Right lobe of liver (tissue), 6 donors: ENCODE results near the gene SLC45A2. TPM values are rescaled to one million over a fixed set of nuclear protein-coding genes. Genes with fewer than 3 reads are reported as not detected.

Experiments used
- ATAC-seq, 4 donors: fragments of 200-7000 bp; cut with Tn5 transposase; one replicate each; pipeline ENCODE4 v1.9.1; 2020; ENCODE audit warnings: mild to moderate bottlenecking in 4 of 4, moderate library complexity in 4 of 4
- DNase-seq, 3 donors: peaks; one replicate each; pipeline ENCODE4 v3.0.0-alpha.2; 2020
- H3K27ac ChIP-seq, 3 donors: fragments of 200-600 bp; one replicate each; pipeline ENCODE4 v1.8.0; 2022
- H3K27me3 ChIP-seq, 2 donors: fragments of 200-600 bp; one replicate each; pipeline ENCODE4 v1.8.0; 2022
- H3K36me3 ChIP-seq, 4 donors: fragments of 200-600 bp; sonication (generic) in 1 of 4; one replicate each; pipeline versions ENCODE4 v1.5.1 to v1.8.0; 2017 to 2022; ENCODE audit warnings: control low read depth in 1 of 4
- H3K4me1 ChIP-seq, 4 donors: fragments of 200-600 bp; sonication (generic) in 1 of 4; one replicate each; pipeline versions ENCODE4 v1.5.1 to v1.8.0; 2017 to 2022; ENCODE audit warnings: control low read depth in 1 of 4
- H3K4me3 ChIP-seq, 3 donors: fragments of 200-600 bp; one replicate each; pipeline ENCODE4 v1.8.0; 2022
- H3K9me3 ChIP-seq, 4 donors: fragments of 200-600 bp; sonication (generic) in 1 of 4; one replicate each; pipeline versions ENCODE4 v1.5.1 to v1.8.0; 2017 to 2022; ENCODE audit warnings: control low read depth in 1 of 4
- CTCF ChIP-seq, 4 donors: fragments of 200-600 bp in 3 of 4; fragments of 450-650 bp in 1 of 4; IDR thresholded peaks; one replicate each; pipeline versions ENCODE4 v1.5.1 to v1.8.0; 2016 to 2022; ENCODE audit warnings: antibody characterized with exemption in 4 of 4, mild to moderate bottlenecking in 2 of 4
- POLR2A ChIP-seq: fragments of 450-650 bp; IDR thresholded peaks from one replicate; pipeline ENCODE4 v1.6.1; 2017; ENCODE audit warnings: antibody characterized with exemption, mild to moderate bottlenecking
- WGBS: methylation state at CpG from one replicate; pipeline ENCODE4 v1.1.6; 2018; ENCODE audit warnings: low coverage, low lambda C conversion rate; ENCODE audit not compliant: insufficient coverage; ENCODE audit errors: missing lambda C conversion rate; 5-methylcytosine and 5-hydroxymethylcytosine counted together
- intact Hi-C, 2 donors: fragments of 100-400 bp; cut with DNase I; formaldehyde crosslinking; loops; one replicate each; pipeline versions ENCODE4 v1.11.2 to v1.14.1; 2022
- total RNA-seq, 6 experiments: library from RNA; depleted of rRNA in 2 of 6; stranded (reverse); fragments of >200 nt in 2 of 6; fragmentation: NEBNext Ultra II Directional in 3 of 6; extraction: Animal tissue kit (Norgen Biotek cat#: 25700) in 3 of 6; gene quantifications; one replicate each; pipeline versions ENCODE4 v1.1.0 to v1.2.4, GENCODE V29; 2016 to 2023
- donor health status: DM: no; HTN: yes; CAD: no.
- donor health status: DM: no; HTN: no; CAD: no.
- donor health status: DM: no; HTN: no; CAD: no.
- donor health status: DM: no; HTN: yes; CAD: no.
- donor health status: DM: no; HTN: yes; CAD: no.

The SLC45A2 gene
- total RNA-seq, 6 experiments from 2014 or later, result 0.20 to 2.3 (median 0.37) TPM

GRCh38 chr5:33934176-33934575 is 50.3 kb downstream of the SLC45A2 start:
- no peak for ATAC-seq
- H3K27ac ChIP-seq, result no peak overlapping the region
- H3K4me1 ChIP-seq, result peaks cover 0 to 10% (median 0%) of the 10 kb centered on the region in 4 donors
- WGBS, result 52% methylated on average over 1 of the region's 1 CpG
- DNase-seq, result no peak
- intact Hi-C loops, result loop anchor here (10.0 kb wide), 2 partner anchors 459 to 499 kb away; no protein-coding TSS in a partner anchor
- H3K36me3 ChIP-seq, result no peaks in the 10 kb centered on the region
- TF ChIP-seq CTCF (IDR thresholded peaks at IDR 0.05) (no peak), POLR2A (no peak)
- no peak overlapping the region for H3K4me3 ChIP-seq
- no peaks in the 10 kb centered on the region for H3K27me3 ChIP-seq
- no peaks in the 10 kb centered on the region for H3K9me3 ChIP-seq

GRCh38 chr5:33933723-33934169 is 50.7 kb downstream of the SLC45A2 start:
- Histone ChIP-seq H3K27me3 (no peaks in the 10 kb centered on the region), H3K36me3 (no peaks in the 10 kb centered on the region), H3K4me3 (no peak overlapping the region), H3K9me3 (no peaks in the 10 kb centered on the region), H3K27ac (no peak overlapping the region), H3K4me1 (peaks cover 0 to 10% (median 0%) of the 10 kb centered on the region in 4 donors)
- 63% methylated on average over 3 of the region's 3 CpGs for WGBS
- intact Hi-C loops, result loop anchor here (10.0 kb wide), 2 partner anchors 459 to 499 kb away; no protein-coding TSS in a partner anchor
- DNase-seq (no peak), ATAC-seq (no peak)
- TF ChIP-seq CTCF (IDR thresholded peaks at IDR 0.05) (no peak), POLR2A (no peak)

GRCh38 chr5:33931136-33931535 is 53.4 kb downstream of the SLC45A2 start:
- no peaks in the 10 kb centered on the region for H3K9me3 ChIP-seq
- H3K4me3 ChIP-seq, result no peak overlapping the region
- H3K36me3 ChIP-seq, result no peaks in the 10 kb centered on the region
- no peaks in the 10 kb centered on the region for H3K27me3 ChIP-seq
- intact Hi-C loops, result loop anchor here (10.0 kb wide), 2 partner anchors 456 to 496 kb away; no protein-coding TSS in a partner anchor
- peaks cover 0 to 5% (median 0%) of the 10 kb centered on the region in 4 donors for H3K4me1 ChIP-seq
- no peak for TF ChIP-seq CTCF (IDR thresholded peaks at IDR 0.05)
- TF ChIP-seq POLR2A, result no peak
- 49% methylated on average over 5 of the region's 5 CpGs for WGBS
- DNase-seq (no peak), ATAC-seq (no peak)
- no peak overlapping the region for H3K27ac ChIP-seq

GRCh38 chr5:33929925-33930690 is 54.4 kb downstream of the SLC45A2 start:
- DNase-seq (no peak), ATAC-seq (no peak)
- Histone ChIP-seq H3K36me3 (no peaks in the 10 kb centered on the region), H3K27ac (no peak overlapping the region), H3K4me3 (no peak overlapping the region), H3K4me1 (no peaks in the 10 kb centered on the region), H3K27me3 (no peaks in the 10 kb centered on the region), H3K9me3 (no peaks in the 10 kb centered on the region)
- 93% methylated on average over 2 of the region's 6 CpGs for WGBS
- intact Hi-C loops, result loop anchor here (10.0 kb wide), 2 partner anchors 455 to 495 kb away; no protein-coding TSS in a partner anchor
- TF ChIP-seq CTCF (IDR thresholded peaks at IDR 0.05) (no peak), POLR2A (no peak)
